NCI-H2171 treated with DMSO at 0.1 percent for 48 hours (cell line): ENCODE results near the gene FBXO2.

Experiments
- DNase-seq: peaks from one replicate; lab custom pipeline; 2025; lab: John Stamatoyannopoulos, UW

The FBXO2 gene

GRCh38 chr1:11682287-11682771 is 28.1 kb upstream of the FBXO2 start:
- DNase-seq, result peak; percentile 48

- peak; percentile 80 for DNase-seq
Observed at GRCh38 chr1:11681071-11681771, 27.0 kb upstream of the FBXO2 start, which contains the start of gene MAD2L2. MAD2L2 (minus strand) TSS chr1:11681148; CDS start chr1:11680601, 547 bp downstream.

GRCh38 chr1:11680270-11681070 is 26.2 kb upstream of the FBXO2 start:
- no peak for DNase-seq

GRCh38 chr1:11678442-11678841 is 24.2 kb upstream of the FBXO2 start:
- DNase-seq, result no peak

- no peak for DNase-seq
Observed at GRCh38 chr1:11676386-11677103, 22.3 kb upstream of the FBXO2 start.

- DNase-seq, result no peak
Observed at GRCh38 chr1:11675325-11675724, 21.1 kb upstream of the FBXO2 start.

- no peak for DNase-seq
Observed at GRCh38 chr1:11674488-11674887, 20.3 kb upstream of the FBXO2 start.

- no peak for DNase-seq
Observed at GRCh38 chr1:11673089-11673769, 19.0 kb upstream of the FBXO2 start.

GRCh38 chr1:11671544-11672286 is 17.5 kb upstream of the FBXO2 start:
- no peak for DNase-seq

GRCh38 chr1:11671205-11671543 is 16.9 kb upstream of the FBXO2 start:
- DNase-seq, result no peak

GRCh38 chr1:11670747-11671146 is 16.5 kb upstream of the FBXO2 start:
- DNase-seq, result no peak

- DNase-seq, result no peak
Observed at GRCh38 chr1:11668516-11668915, 14.3 kb upstream of the FBXO2 start.

GRCh38 chr1:11664336-11665065 is 10.3 kb upstream of the FBXO2 start:
- peak; percentile 51 for DNase-seq

GRCh38 chr1:11661103-11661502 is 6.9 kb upstream of the FBXO2 start:
- no peak for DNase-seq

GRCh38 chr1:11659748-11660147 is 5.5 kb upstream of the FBXO2 start:
- no peak for DNase-seq

- no peak for DNase-seq
Observed at GRCh38 chr1:11658542-11658941, 4.3 kb upstream of the FBXO2 start.

- no peak for DNase-seq
Observed at GRCh38 chr1:11657654-11658053, 3.4 kb upstream of the FBXO2 start.

- no peak for DNase-seq
Observed at GRCh38 chr1:11654939-11655808, 945 bp upstream of the FBXO2 start.

- DNase-seq, result no peak
Observed at GRCh38 chr1:11653861-11654136, 430 bp downstream of the FBXO2 start.
